Measurements from ENCODE around the gene AQP1. TPM values are rescaled to one million over a fixed set of nuclear protein-coding genes. Genes with fewer than 3 reads are reported as not detected.
A peak's percentile ranks its signal among the peaks of the same experiment; 100 is the strongest.

AQP1 gene
- polyA plus RNA-seq, 1 experiment: 3.9 TPM

DNA sequence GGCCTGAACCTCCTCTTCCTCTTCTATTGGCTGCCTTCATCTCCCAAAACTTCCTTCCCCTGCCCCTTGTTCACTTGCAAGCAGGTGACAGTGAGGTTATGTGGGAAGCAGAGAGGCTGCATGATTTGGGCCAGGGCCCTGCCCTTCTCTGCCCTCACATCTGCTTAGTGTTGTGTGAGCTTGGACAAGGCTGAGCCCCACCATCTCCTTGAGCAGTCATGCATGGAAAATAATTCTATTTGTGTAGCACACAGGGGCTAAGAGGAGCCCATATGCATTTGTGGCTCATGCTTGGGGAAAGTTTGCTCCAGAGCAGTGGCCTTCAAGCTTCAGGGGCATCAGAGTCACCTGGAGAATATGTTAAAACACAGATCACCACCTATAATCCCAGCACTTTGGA is 26.8 kb upstream of the AQP1 start:
- no peaks in the 10 kb centered on the region for H3K36me3 ChIP-seq (ENCODE audit: control insufficient read depth, insufficient read depth, low read length)
- peaks cover 5% of the 10 kb centered on the region; the same call in 1 of the 2 replicates for H3K27me3 ChIP-seq (ENCODE audit: control insufficient read depth, insufficient read depth, low read length)
- no peak for DNase-seq (ENCODE audit: low read depth)
- TF ChIP-seq, protein P1, sequence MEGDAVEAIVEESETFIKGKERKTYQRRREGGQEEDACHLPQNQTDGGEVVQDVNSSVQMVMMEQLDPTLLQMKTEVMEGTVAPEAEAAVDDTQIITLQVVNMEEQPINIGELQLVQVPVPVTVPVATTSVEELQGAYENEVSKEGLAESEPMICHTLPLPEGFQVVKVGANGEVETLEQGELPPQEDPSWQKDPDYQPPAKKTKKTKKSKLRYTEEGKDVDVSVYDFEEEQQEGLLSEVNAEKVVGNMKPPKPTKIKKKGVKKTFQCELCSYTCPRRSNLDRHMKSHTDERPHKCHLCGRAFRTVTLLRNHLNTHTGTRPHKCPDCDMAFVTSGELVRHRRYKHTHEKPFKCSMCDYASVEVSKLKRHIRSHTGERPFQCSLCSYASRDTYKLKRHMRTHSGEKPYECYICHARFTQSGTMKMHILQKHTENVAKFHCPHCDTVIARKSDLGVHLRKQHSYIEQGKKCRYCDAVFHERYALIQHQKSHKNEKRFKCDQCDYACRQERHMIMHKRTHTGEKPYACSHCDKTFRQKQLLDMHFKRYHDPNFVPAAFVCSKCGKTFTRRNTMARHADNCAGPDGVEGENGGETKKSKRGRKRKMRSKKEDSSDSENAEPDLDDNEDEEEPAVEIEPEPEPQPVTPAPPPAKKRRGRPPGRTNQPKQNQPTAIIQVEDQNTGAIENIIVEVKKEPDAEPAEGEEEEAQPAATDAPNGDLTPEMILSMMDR (IDR thresholded peaks at IDR 0.05; ENCODE audit: insufficient read depth, low read depth, low read length): no peak
- no peak overlapping the region for H3K4me3 ChIP-seq (ENCODE audit: low read depth, low read length)
- ChIA-PET CTCF (interaction anchor here (0.6 to 1.0 kb wide), 2 partner anchors 23 to 841 kb away, joined by 3 to 4 read pairs; no protein-coding TSS in a partner anchor), POLR2A (no interaction called here)

DNA sequence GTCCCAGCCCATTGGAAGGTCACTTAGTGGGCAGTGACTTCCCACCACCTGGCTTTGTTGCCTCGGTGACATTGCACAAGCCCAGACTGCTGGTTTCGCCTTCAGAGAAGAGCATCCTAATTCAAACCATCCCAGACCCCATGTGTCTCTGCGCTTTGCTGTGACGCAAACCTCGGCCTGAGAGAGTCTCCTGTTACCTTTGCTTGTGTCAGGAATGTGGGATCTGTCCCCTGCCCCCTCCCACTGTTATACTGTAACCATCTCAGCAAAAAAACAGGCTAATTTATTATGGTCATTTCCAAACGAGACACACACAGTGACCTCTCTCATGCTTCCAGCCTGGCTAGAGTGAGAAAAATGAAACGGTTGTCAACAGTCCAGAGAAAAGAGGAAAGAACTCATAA is 25.0 kb upstream of the AQP1 start:
- peaks cover 5% of the 10 kb centered on the region; the same call in 1 of the 2 replicates for H3K27me3 ChIP-seq (ENCODE audit: control insufficient read depth, insufficient read depth, low read length)
- CTCF ChIA-PET: interaction anchor here (1.6 kb wide), 1 partner anchor 52 kb away, joined by 6 read pairs; no protein-coding TSS in a partner anchor
- peak; percentile 70 for DNase-seq (ENCODE audit: low read depth)
- TF ChIP-seq, protein P1 (IDR thresholded peaks at IDR 0.05; ENCODE audit: insufficient read depth, low read depth, low read length): no peak
- no peak overlapping the region for H3K4me3 ChIP-seq (ENCODE audit: low read depth, low read length)
- POLR2A ChIA-PET: interaction anchor here (0.5 kb wide), 1 partner anchor 9 kb away, joined by 3 read pairs; no protein-coding TSS in a partner anchor
- no peaks in the 10 kb centered on the region for H3K36me3 ChIP-seq (ENCODE audit: control insufficient read depth, insufficient read depth, low read length)

DNA sequence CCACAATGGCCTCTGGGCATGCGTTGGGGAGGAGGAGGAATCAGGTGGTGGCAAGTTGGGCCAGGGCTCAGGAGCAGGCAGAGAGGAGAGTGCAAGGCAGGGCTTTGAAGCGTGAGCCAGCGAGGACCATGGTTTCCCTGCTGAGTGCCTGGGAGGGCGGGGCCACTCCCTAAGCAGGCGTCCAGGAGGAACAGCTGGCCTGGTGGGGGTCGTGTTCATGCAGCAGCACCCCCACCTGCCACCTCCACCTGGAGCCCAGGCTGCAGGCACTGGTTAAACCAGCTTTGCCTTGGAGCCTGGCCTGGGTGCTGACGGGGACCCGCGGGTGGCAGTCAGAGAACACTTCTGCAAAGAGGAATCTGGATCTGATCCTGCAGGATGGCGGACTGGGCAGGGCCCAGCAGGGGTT is 24.2 kb upstream of the AQP1 start:
- CTCF ChIA-PET: interaction anchor here (1.0 to 1.2 kb wide), 2 partner anchors 9 to 142 kb away, joined by 3 to 4 read pairs; no protein-coding TSS in a partner anchor
- H3K4me3 ChIP-seq (ENCODE audit: low read depth, low read length): no peak overlapping the region
- no peaks in the 10 kb centered on the region for H3K36me3 ChIP-seq (ENCODE audit: control insufficient read depth, insufficient read depth, low read length)
- H3K27me3 ChIP-seq (ENCODE audit: control insufficient read depth, insufficient read depth, low read length): peaks cover 7% of the 10 kb centered on the region; the same call in 1 of the 2 replicates
- POLR2A ChIA-PET: no interaction called here
- TF ChIP-seq, protein P1 (IDR thresholded peaks at IDR 0.05; ENCODE audit: insufficient read depth, low read depth, low read length): no peak
- no peak for DNase-seq (ENCODE audit: low read depth)

DNA sequence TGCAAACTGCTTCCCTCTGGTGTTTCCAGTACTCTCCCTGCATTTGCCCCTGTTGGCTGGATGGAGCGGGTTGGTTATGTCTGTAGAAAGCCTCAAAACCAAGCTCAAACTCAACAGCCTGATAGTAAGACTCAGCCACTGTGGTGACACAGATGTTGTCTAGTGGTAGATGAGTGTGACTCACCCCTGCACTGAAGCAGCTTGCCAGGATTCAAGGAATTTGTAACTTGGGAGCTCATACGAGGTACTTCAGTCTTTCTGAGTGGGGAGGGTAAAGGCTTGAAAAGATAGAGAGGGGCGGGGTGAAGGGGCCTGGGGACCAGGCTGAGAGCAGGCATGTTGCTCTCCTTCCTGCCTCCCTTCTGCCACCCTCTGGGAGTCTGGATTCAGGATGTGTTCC is 22.9 kb upstream of the AQP1 start:
- Histone ChIP-seq H3K27me3 (ENCODE audit: control insufficient read depth, insufficient read depth, low read length) (peaks cover 9% of the 10 kb centered on the region; the same call in 1 of the 2 replicates), H3K4me3 (ENCODE audit: low read depth, low read length) (no peak overlapping the region), H3K36me3 (ENCODE audit: control insufficient read depth, insufficient read depth, low read length) (no peaks in the 10 kb centered on the region)
- ChIA-PET CTCF (interaction anchor here (0.8 to 1.7 kb wide), 4 partner anchors 17 to 234 kb away, joined by 3 to 8 read pairs (median 4); no protein-coding TSS in a partner anchor), POLR2A (no interaction called here)
- peak; percentile 58 for DNase-seq (ENCODE audit: low read depth)
- TF ChIP-seq, protein P1 (IDR thresholded peaks at IDR 0.05; ENCODE audit: insufficient read depth, low read depth, low read length): 0 out of 2 replicates have a peak, but pooled peaks have one; percentile 24

DNA sequence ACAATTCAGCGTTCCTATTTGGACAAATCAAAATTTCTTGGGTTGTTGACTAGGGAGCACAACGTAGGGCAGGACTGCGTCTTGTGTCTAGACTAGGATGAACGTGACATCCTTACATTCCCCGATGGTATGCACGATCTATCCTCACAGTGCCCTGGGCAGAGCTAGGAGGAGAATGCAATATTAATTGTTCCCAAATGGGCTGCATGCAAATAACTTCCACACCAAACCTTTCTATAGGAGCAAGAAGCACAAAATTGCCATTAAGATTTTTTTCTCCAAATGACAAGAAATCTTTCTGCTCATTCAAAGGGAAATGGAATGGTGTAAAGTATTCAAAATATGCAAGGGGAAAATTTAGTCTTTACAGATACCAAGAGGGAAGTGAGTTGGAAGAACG is 21.4 kb upstream of the AQP1 start:
- Histone ChIP-seq H3K27me3 (ENCODE audit: control insufficient read depth, insufficient read depth, low read length) (peaks cover 15% of the 10 kb centered on the region), H3K36me3 (ENCODE audit: control insufficient read depth, insufficient read depth, low read length) (no peaks in the 10 kb centered on the region), H3K4me3 (ENCODE audit: low read depth, low read length) (no peak overlapping the region)
- CTCF ChIA-PET: no interaction called here
- DNase-seq (ENCODE audit: low read depth): no peak
- POLR2A ChIA-PET: no interaction called here
- TF ChIP-seq, protein P1 (IDR thresholded peaks at IDR 0.05; ENCODE audit: insufficient read depth, low read depth, low read length): no peak
